Testis (tissue), 2 donors: Measurements from ENCODE around the gene LPAR3.

Experiments
- POLR2A ChIP-seq: fragments of 450-650 bp; IDR thresholded peaks from one replicate; pipeline ENCODE4 v1.6.1; 2017; ENCODE audit warnings: antibody characterized with exemption, mild to moderate bottlenecking, moderate library complexity
- TF ChIP-seq, protein P1 (sequence below), 3 experiments: fragments of 450-650 bp in 2 of 3; fragments of 200-600 bp in 1 of 3; sonication (generic) in 1 of 3; IDR thresholded peaks; one replicate each; pipeline ENCODE4 v1.5.1; 2016 to 2019; ENCODE audit warnings: antibody characterized with exemption in 3 of 3, mild to moderate bottlenecking in 2 of 3, moderate library complexity in 1 of 3

DNA sequence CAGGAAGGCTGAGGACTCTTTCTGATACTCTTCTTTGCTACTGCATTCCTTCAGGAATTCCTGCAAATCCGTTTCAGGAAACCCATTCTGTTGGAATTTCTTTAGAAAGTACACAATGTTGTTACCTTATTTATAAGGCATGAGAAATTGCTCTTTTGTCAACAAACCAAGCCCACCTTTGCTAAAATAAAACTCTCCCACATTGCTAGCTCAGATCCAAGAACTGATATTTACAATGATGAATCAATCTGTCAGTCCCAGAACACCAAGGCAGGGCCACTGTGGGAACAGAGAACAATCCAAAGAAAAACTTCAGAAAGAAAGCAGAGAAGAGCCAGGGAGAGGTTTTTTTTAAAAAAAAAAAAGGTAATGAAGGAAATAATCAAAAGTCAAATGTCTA is 36.6 kb upstream of the LPAR3 start:
- TF ChIP-seq, protein P1, sequence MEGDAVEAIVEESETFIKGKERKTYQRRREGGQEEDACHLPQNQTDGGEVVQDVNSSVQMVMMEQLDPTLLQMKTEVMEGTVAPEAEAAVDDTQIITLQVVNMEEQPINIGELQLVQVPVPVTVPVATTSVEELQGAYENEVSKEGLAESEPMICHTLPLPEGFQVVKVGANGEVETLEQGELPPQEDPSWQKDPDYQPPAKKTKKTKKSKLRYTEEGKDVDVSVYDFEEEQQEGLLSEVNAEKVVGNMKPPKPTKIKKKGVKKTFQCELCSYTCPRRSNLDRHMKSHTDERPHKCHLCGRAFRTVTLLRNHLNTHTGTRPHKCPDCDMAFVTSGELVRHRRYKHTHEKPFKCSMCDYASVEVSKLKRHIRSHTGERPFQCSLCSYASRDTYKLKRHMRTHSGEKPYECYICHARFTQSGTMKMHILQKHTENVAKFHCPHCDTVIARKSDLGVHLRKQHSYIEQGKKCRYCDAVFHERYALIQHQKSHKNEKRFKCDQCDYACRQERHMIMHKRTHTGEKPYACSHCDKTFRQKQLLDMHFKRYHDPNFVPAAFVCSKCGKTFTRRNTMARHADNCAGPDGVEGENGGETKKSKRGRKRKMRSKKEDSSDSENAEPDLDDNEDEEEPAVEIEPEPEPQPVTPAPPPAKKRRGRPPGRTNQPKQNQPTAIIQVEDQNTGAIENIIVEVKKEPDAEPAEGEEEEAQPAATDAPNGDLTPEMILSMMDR (IDR thresholded peaks at IDR 0.05), result no peak
- no peak for TF ChIP-seq POLR2A
